HG03095 (cell line): Measurements from ENCODE around the gene PTGS2.
"Not testable (repeated sequence)": the region's sequence is repeated elsewhere in the genome, so short reads cannot be mapped to it uniquely, and the experiment has no call there.

Source experiments
- ATAC-seq: cut with Tn5 transposase; IDR thresholded peaks from one replicate; pipeline ENCODE4 v1.9.1; 2021; ENCODE audit warnings: moderate library complexity; ENCODE audit not compliant: unreplicated experiment

PTGS2 gene

DNA sequence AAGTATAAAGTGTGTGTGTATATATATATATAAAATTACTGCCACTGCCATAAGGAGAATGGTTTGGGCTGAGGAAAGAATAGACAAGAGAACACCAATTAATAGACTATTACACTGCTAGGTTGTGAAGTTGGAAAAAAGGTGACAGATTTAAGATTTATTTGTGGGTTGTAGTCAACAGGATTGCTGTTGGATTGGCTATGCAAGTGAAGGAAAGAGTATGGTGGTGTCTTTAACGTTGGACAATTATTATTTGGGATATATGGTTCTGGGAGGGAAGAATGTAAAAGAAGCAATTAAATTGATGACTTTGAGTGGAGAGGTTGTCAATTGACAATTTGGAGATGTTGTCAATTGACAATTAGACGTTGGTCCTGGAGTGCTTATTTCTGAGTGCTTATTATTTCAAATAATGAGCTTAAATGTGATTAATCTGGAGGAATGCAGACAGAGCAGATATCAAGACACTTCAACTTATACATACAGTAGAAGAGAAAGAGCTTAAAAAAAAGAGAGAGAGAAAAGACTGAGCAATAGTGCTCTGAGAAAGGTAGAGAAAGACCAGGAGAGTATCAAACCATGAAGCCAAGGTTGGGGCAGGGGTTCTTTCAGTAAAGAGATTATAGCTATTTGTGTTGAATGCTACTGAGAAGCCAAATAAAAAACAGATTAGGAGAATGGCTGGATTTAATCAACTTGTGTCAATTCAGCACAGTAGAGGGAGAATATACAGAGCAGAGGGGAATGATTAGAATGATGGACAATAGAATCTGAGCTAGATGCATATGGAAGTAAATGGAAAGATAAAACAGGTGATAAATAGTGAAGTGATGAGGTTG lies 9.7 kb downstream of the PTGS2 start:
- no peak for ATAC-seq

DNA sequence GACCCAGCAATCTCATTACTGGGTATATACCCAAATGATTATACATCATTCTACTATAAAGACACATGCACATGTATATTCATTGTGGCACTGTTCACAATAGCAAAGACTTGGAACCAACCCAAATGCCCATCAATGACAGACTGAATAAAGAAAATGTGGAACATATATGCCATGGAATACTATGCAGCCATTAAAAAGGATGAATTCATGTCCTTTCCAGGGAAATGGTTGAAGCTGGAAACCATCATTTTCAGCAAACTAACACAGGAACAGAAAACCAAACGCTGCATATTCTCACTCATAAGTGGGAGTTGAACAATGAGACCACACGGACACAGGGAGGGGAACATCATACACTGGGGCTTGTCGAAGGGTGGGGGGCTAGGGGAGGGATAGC lies 10.4 kb downstream of the PTGS2 start:
- ATAC-seq: not testable (repeated sequence)

DNA sequence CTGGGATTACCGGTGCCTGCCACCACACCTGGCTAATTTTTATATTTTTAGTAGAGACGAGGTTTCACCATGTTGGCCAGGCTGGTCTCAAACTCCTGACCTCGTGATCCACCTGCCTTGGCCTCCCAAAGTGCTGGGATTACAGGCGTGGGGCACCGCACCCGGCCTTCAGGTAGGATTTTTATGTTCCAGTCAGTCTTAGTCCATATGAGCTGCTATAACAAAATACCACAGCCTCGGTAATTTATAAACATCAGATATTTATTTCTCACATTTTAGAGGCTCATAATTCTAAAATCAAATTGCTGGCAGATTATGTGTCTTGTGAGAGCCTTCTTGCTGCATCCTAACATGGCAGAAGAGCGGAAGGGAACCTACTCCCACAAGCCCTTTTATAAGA lies 16.0 kb downstream of the PTGS2 start:
- ATAC-seq: not testable (repeated sequence)

DNA sequence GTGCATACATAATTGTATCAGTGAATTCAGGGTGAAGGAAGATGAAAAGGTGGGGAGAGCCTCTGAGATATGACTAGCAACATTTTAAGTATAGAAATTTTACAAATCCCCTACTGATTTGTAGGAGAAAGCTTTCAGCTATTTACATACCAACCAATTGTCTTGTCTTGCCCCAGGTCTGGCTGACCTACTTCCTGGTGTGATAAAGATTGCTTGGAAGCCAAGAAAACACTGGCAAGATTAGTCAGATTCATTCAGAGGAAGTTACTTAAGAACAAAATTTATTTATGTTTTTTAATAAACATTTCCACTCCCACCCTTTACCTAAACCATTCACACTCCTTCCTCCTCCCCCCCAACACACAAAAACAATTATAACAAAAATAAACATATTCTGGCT lies 17.5 kb downstream of the PTGS2 start:
- ATAC-seq: no peak

DNA sequence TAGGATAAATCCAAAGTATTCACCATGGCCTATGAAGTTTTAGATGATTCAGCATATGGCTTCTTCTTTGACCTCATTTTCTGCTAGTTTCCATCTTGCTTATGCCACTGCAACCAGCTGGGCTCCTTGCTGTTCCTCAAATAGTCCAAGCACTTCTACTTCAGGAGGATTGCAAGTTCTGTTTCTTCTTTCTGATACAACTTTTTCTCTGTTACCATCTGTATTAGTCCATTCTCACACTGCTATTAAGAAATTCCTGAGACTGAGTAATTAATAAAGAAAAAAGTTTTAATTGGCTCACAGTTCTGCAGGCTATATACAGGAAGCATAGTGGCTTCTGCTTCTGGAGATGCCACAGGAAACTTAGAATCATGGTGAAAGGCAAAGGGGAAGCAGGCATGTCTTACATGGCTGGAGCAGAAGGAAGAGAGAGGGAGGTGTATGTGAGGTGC lies 20.3 kb downstream of the PTGS2 start:
- no peak for ATAC-seq

DNA sequence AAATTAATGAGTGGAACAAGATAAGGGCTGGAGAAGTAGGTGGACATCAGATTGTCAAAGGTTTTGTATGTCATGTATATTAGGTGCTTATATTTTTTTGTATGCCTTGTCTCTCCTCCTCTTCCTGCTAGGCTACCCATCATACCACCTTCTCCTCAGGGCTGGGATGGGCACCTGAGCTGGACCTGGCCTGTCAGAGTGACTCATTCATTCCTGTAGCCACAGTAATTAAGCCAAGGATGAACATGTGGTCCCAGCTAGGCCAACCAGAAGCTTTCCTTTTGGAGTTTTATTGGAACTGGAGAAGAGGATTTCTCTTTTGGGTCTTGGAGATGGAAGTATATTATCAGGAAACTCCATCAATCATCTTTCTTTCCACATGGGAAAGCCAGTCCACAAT lies 21.2 kb downstream of the PTGS2 start:
- ATAC-seq: no peak

DNA sequence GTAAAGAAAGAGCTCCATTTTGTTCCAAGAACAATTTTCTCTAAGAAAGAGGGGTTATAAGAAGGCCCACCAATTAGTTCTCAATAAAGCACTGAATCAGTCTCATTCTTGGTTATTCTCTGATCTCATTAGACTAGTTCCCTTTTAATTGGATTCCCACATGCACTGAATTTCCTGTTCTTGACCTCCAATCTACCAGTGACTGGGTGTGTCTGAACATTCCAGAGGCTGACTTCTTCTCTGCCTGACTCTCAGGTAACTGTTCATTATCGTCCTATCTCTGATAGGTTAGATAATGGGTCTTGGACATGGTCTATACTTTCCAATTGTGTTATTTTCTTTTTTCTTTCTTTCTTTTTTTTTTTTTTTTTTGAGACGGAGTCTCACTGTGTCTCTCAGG lies 22.7 kb downstream of the PTGS2 start:
- no peak for ATAC-seq

DNA sequence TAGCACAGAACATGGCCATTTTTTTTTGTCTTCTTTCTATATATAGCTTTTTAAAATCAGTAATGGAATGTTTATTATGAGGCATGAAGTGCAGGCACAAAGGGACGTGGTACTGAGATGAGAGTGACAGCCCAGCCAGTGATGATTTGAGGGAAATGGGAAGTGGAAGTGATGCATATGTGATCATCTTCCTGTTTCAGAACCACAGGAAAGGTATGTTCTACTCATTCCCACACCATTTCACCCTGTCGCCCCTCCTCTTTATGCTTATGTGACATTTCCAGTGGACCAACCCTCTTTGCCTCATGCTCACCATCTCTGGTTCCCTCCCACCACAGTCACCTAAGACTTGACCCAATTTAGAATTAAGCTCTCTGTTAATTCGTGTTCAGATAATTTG lies 24.3 kb downstream of the PTGS2 start:
- no peak for ATAC-seq

DNA sequence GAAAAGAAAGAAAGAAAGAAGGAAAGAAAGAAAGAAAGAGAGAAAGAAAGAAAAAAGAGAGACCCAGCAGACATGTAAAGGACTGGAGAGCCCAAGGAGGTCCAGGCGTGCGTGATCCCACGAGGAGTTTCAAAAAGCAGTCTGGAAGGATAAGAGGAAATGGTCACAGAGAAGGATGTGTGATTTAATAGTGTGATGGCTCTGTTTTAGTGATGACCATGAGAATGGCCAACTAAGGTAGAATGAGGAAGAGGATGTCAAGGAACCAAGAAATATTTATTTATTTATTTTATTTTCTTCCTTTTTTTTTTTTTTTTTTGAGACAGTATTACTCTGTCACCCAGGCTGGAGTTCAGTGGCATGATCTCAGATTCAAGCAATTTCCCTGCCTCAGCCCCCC lies 25.5 kb downstream of the PTGS2 start:
- no peak for ATAC-seq

DNA sequence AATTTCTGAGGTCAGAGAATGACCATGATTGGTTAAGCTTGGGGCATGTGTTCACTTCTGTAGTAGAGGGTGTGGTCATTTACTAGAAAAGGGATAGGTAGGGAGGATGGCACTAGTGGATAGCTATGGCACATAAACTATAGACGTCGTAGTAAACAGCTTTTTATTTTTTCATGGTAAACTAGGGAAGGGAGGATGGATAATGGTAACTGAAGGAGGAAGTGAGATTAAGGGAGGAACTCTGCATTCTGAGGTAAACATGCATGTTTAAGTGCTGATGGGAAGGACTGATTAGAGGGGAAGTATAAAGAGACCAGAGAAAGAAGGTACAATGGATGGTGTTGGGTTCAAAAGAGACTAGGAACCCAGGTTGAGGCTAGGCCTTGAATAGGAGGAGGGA lies 26.9 kb downstream of the PTGS2 start:
- no peak for ATAC-seq

DNA sequence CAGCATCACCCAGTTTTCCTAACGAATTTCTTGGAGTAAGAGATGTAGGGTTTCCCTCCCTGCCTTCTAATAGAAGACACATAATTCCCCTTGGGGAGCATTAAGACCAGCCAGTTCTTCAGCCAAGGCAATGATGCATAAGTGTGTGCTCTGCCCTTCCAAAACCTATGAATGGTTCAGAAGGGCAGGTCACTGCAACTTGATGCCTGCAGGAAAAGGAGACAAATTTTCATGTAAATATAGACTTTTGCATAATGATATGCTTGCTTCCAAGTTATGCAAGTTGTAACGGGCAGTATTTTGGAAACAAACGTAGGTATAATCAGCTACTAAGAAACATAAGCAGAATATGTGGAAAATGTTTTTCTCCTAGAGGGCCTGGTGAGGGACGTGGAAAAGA lies 31.6 kb downstream of the PTGS2 start:
- no peak for ATAC-seq

DNA sequence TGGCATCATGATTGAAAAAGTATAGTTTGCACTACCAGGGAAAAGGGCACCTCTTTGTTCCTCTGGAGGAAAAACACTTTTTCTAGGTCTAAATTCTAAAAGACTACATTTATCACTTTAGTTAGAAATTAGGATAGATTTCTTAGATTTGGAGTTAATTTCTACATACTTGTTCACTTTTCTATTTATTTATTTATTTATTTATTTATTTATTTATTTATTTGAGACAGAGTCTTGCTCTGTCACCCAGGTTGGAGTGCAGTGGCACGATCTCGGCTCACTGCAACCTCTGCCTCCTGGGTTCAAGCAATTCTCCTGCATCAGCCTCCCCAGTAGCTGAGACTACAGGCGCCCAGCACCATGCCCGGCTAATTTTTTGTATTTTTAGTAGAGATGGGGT lies 32.2 kb downstream of the PTGS2 start:
- ATAC-seq: not testable (repeated sequence)

DNA sequence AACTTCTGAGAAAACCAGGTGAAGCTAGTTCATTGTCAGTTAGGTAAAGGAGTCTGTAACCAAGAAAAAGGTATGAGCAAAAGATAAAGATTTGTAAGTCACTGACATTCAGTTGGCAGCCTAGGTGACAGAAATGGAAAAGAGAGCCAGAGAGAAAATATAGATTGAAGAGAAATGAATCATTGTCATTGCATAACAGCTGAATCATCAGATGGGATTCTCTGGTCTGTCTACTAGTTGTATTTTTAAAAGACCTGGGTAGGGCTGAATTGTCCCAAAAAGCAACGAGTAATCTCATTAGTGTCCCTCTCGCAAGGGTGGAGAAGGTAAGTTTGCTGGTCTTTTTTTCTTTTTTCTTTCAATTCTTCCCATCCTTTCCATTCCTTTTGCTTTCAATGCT lies 36.6 kb downstream of the PTGS2 start:
- no peak for ATAC-seq

DNA sequence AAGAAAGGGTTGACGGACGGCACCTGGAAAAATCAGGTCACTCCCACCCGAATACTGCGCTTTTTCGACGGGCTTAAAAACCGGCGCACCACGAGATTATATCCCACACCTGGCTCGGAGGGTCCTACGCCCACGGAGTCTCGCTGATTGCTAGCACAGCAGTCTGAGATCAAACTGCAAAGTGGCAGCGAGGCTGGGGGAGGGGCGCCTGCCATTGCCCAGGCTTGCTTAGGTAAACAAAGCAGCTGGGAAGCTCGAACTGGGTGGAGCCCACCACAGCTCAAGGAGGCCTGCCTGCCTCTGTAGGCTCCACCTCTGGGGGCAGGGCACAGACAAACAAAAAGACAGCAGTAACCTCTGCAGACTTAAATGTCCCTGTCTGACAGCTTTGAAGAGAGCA lies 42.7 kb downstream of the PTGS2 start:
- not testable (repeated sequence) for ATAC-seq

DNA sequence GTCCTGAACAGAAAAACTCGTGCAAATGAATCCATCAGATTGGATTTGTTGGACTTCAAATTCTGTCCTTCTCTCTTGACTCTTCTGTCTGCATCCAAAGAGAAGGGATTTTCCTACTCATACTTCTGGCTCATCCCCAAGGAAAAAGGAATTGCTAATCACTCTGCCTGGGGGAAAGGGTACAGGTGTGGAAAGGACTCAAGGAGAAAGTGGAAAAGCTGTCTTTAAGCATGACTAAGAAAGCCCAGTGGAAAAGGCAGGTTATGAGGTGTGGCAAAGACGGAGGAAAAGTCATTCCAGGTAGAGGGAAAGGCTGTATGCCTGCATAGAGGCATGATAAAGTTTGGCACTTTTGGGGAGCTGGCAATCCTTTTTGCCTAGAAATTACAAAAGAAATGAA lies 43.4 kb downstream of the PTGS2 start:
- ATAC-seq: no peak

DNA sequence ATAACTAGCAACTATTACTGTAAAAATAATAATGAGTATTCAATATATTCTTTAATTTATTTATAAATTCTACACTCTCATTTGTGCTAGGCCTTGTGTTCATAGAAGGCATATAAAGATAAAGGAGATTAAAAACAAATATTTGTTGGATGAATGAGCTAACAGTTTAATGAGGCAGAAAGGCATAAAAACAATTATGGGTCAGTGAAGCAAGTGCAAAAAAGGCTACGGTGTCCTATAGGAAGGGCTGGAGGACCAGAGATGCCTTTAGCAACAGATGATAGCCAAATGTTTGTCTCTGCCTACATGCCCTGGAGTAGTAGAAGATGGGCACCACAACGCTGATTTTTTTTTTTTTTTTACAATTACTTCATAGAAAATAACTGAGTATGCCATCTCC lies 45.7 kb downstream of the PTGS2 start:
- ATAC-seq: no peak

DNA sequence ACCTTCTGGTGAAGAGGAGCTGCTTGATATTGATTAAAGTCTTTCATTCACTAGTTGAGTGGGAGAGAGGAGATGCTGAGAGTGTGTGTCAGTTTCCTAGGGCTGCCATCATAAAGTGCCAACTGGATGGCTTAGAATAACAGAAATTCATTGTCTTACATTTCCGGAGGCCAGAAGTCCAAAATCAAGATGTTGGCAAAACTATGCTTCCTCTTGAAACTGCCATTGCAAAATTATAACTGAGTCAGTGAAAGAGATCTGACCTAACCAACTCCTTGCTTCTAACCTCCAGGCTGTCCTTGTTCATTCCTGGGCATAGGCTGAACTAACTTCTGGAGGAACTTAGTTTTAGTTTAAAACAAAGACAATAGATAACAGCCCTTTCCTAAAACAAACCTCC lies 47.1 kb downstream of the PTGS2 start:
- no peak for ATAC-seq

DNA sequence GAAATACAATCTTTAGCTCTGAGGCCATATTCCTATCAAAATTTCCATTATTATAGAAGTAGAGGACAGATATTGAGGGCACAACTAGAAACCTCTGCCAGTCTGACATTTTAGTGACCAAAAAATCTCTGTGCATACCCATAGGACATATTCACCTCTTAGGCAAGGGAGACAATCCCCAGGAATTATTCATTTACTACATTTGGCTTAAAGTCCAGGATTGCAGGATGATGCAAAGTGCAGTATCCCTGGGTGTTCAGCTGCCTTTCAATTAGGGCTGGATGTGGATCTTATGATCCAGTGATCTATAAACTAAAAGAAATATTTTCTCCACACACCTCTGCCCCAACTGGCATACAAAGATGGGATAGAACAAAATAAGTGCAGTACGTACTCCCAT lies 50.9 kb downstream of the PTGS2 start:
- no peak for ATAC-seq

DNA sequence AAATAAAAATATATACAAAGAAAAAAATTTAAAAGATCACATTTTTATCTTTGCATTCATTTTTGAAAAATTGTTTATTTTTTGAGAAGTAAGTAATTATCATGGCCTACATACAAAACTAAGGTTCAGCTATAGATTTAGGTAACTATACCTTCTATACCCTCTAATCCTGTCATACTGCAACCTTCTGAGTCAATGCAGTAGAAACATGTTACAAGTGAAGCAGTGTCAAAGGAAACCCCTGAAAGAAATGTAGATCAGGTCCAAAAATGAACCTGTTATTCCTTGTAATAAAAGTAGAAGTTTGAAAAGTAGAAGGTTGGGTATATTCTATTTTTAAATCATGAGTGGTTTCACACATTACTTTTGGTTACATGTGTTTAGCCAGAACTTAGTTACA lies 51.3 kb downstream of the PTGS2 start:
- no peak for ATAC-seq

DNA sequence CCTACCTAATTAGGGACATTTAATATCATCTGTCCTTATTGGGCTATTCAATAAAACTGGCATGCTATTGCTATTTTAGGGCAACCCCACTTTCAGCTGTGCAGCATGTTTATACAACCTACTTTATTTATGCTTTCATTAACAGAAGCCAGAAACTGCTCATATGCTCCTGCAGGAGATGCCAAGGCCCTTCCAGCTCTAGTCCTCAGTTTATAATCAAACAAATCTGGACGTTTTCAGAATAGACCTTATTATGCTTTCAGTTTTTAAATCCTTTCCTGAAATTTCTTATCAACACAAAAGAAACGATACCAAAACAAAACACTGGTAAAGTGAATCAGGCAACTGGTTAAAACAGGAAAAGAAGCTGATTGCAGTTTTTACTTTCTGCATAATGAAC lies 53.2 kb downstream of the PTGS2 start:
- no peak for ATAC-seq

DNA sequence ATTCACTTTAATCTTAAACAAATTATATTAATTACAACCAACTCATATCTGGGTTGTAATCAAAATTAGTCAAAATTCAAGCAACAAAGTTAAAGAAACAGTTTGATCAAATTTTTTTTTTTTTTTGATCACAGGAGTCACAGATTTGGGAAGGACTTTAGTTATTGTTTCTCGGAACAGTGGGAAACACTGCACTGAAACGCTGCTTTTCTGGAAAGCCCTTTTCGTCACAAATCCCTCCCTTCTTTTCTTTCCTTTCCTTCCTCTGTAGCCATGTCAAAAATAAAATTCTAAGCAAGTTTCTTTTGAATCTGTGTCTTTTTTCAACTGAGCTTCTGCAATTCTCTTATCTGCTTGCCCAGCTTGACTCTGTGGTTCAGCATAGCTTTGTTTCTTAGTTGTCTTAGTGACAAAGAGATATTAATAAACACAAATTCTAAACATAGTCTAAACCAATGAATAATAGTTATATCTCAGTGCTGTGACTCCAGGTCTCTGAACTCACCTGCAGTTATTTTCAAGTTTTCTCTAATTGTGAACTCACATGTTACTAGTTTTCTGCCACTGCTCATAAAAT lies 53.8 kb downstream of the PTGS2 start:
- ATAC-seq: no peak

DNA sequence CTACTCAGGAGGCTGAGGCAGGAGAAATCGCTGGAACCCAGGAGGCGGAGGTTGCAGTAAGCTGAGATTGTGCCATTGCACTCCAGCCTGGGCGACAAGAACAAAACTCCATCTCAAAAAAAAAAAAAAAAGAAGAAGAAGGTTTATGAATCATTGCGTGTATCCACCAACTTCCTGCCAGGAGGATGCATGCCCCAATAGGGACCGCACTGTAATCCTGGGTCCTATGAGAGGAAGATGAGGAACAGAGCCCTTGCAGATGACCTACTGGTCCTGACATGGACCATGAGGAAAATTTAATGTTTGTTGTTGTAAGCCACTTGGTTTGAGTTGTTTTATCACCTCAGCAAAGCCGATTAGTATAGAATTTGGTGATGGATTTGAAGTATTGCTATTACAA lies 56.7 kb downstream of the PTGS2 start:
- no peak for ATAC-seq
